ENCODE data around the gene DOP1A. TPM values are rescaled to one million over a fixed set of nuclear protein-coding genes. Genes with fewer than 3 reads are reported as not detected.

Gene DOP1A
- total and polyA plus RNA-seq, 2 donors (not counting 1 experiment from before 2014, with no cell fraction given), result 9.4 to 28.3 TPM

- Histone ChIP-seq H3K27me3 (replicated peaks in 1 of 4; ENCODE audit: control extremely low read depth in 1 of 4, control insufficient read depth in 3 of 4, insufficient read depth in 4 of 4, low read length in 3 of 4) (no peaks in the 10 kb centered on the region), H4K20me1 (ENCODE audit: control insufficient read depth, insufficient read depth, low read length, poor library complexity, severe bottlenecking) (no peaks in the 10 kb centered on the region), H3K79me2 (ENCODE audit: control insufficient read depth, insufficient read depth, low read length) (no peaks in the 10 kb centered on the region), H3K4me3 (ENCODE audit: control extremely low read depth in 1 of 5, extremely low read depth in 1 of 5, insufficient read depth in 1 of 5, low read depth in 2 of 5, low read length in 4 of 5) (no peak overlapping the region), H3K27ac (ENCODE audit: low read length in 2 of 2) (no peak overlapping the region), H3K4me1 (ENCODE audit: control insufficient read depth in 2 of 2, insufficient read depth in 2 of 2, low read length in 2 of 2) (peaks cover 6 to 10% of the 10 kb centered on the region in 2 donors), H3K4me2 (replicated peaks; ENCODE audit: low read depth, low read length, poor library complexity, severe bottlenecking) (no peak overlapping the region), H2AFZ (ENCODE audit: insufficient read depth, low read depth, low read length, poor library complexity, severe bottlenecking) (no peak overlapping the region), H3K9me3 (ENCODE audit: control extremely low read depth in 1 of 3, control insufficient read depth in 2 of 3, insufficient read depth in 1 of 3, low read length in 2 of 3) (peaks cover 0 to 4% (median 0%) of the 10 kb centered on the region in 3 donors), H3K36me3 (replicated peaks in 1 of 2; ENCODE audit: control extremely low read depth in 1 of 2, control insufficient read depth in 1 of 2, extremely low read depth in 1 of 2, insufficient read depth in 2 of 2, low read length in 1 of 2) (no peaks in the 10 kb centered on the region), H3K9ac (ENCODE audit: low read length) (no peak overlapping the region)
- no peaks in the 10 kb centered on the region for H3K27me3 Mint-ChIP-seq
- no peaks in the 10 kb centered on the region for H3K9me3 Mint-ChIP-seq (ENCODE audit: insufficient read depth)
- ATAC-seq (ENCODE audit: low read depth) (no peak), DNase-seq (no peak)
- POLR2A ChIA-PET, result no interaction called here
- CTCF ChIA-PET, result no interaction called here
- intact Hi-C loops (cut with micrococcal nuclease), result loop anchor here (10.0 kb wide), 1 partner anchor 655 kb away; the partner anchor contains the start of genes CYB5R4 and RIPPLY2
- WGBS (ENCODE audit: insufficient coverage), result no CpG with 5 or more reads among the region's 2 CpGs
- H3K27ac Mint-ChIP-seq, result no peak overlapping the region
- H3K4me1 Mint-ChIP-seq, result peaks cover 24% of the 10 kb centered on the region
- TF ChIP-seq EZH2 (IDR thresholded peaks at IDR 0.05; ENCODE audit: borderline replicate concordance, insufficient read depth, low read depth, low read length, poor library complexity, severe bottlenecking), result no peak
- no peak for TF ChIP-seq CTCF (IDR thresholded peaks at IDR 0.05)
- H3K4me3 Mint-ChIP-seq, result no peak overlapping the region
Measured at GRCh38 chr6:83199863-83200225, 132.4 kb downstream of the DOP1A start.

GRCh38 chr6:83202031-83202430 lies 134.6 kb downstream of the DOP1A start:
- no CpG with 5 or more reads among the region's 4 CpGs for WGBS (ENCODE audit: insufficient coverage)
- Histone ChIP-seq H3K4me3 (ENCODE audit: control extremely low read depth in 1 of 5, extremely low read depth in 1 of 5, insufficient read depth in 1 of 5, low read depth in 2 of 5, low read length in 4 of 5) (no peak overlapping the region), H3K27ac (ENCODE audit: low read length in 2 of 2) (no peak overlapping the region), H3K4me1 (ENCODE audit: control insufficient read depth in 2 of 2, insufficient read depth in 2 of 2, low read length in 2 of 2) (no peaks in the 10 kb centered on the region), H3K9me3 (ENCODE audit: control extremely low read depth in 1 of 3, control insufficient read depth in 2 of 3, insufficient read depth in 1 of 3, low read length in 2 of 3) (no peaks in the 10 kb centered on the region), H3K36me3 (replicated peaks in 1 of 2; ENCODE audit: control extremely low read depth in 1 of 2, control insufficient read depth in 1 of 2, extremely low read depth in 1 of 2, insufficient read depth in 2 of 2, low read length in 1 of 2) (no peaks in the 10 kb centered on the region), H3K9ac (ENCODE audit: low read length) (no peak overlapping the region), H2AFZ (ENCODE audit: insufficient read depth, low read depth, low read length, poor library complexity, severe bottlenecking) (no peak overlapping the region), H3K27me3 (replicated peaks in 1 of 4; ENCODE audit: control extremely low read depth in 1 of 4, control insufficient read depth in 3 of 4, insufficient read depth in 4 of 4, low read length in 3 of 4) (no peaks in the 10 kb centered on the region), H4K20me1 (ENCODE audit: control insufficient read depth, insufficient read depth, low read length, poor library complexity, severe bottlenecking) (no peaks in the 10 kb centered on the region), H3K4me2 (replicated peaks; ENCODE audit: low read depth, low read length, poor library complexity, severe bottlenecking) (no peak overlapping the region), H3K79me2 (ENCODE audit: control insufficient read depth, insufficient read depth, low read length) (no peaks in the 10 kb centered on the region)
- intact Hi-C loops (cut with micrococcal nuclease), result no loop called here
- no peak overlapping the region for H3K27ac Mint-ChIP-seq
- ATAC-seq (ENCODE audit: low read depth) (no peak), DNase-seq (no peak)
- no peaks in the 10 kb centered on the region for H3K9me3 Mint-ChIP-seq (ENCODE audit: insufficient read depth)
- TF ChIP-seq CTCF (IDR thresholded peaks at IDR 0.05), result no peak
- no peak for TF ChIP-seq EZH2 (IDR thresholded peaks at IDR 0.05; ENCODE audit: borderline replicate concordance, insufficient read depth, low read depth, low read length, poor library complexity, severe bottlenecking)
- ChIA-PET CTCF (no interaction called here), POLR2A (no interaction called here)
- no peak overlapping the region for H3K4me3 Mint-ChIP-seq
- H3K27me3 Mint-ChIP-seq, result peaks cover 8% of the 10 kb centered on the region
- peaks cover 14% of the 10 kb centered on the region for H3K4me1 Mint-ChIP-seq

Measured in B cell (primary cell).